Mesodermal cell (in vitro differentiated cells): ENCODE measurements around the gene ZNF618.

Experiments used
- H3K27ac ChIP-seq: 2 replicates; pipeline ENCODE4 v1.7.0; 2013; ENCODE audit warnings: mild to moderate bottlenecking, low read depth, low read length, moderate library complexity; ENCODE audit not compliant: severe bottlenecking
- H3K36me3 ChIP-seq: 2 replicates; pipeline ENCODE4 v1.7.1; 2013; ENCODE audit warnings: mild to moderate bottlenecking, low read length, moderate library complexity; ENCODE audit not compliant: control insufficient read depth, insufficient read depth
- H3K4me1 ChIP-seq: one replicate; pipeline ENCODE4 v1.7.1; 2013; ENCODE audit warnings: mild to moderate bottlenecking, low read length; ENCODE audit not compliant: insufficient read depth, control insufficient read depth, poor library complexity, severe bottlenecking
- H3K4me3 ChIP-seq: 2 replicates; pipeline ENCODE4 v1.7.0; 2013; ENCODE audit warnings: low read length, control low read depth, mild to moderate bottlenecking; ENCODE audit not compliant: insufficient read depth, poor library complexity, severe bottlenecking; ENCODE audit errors: extremely low read depth
- H3K9me3 ChIP-seq: 2 replicates; pipeline ENCODE4 v1.7.1; 2013; ENCODE audit warnings: mild to moderate bottlenecking, low read length, moderate library complexity; ENCODE audit not compliant: control insufficient read depth
- WGBS, 2 experiments: methylation state at CpG; one replicate each; pipeline ENCODE4 v1.1.5; 2013; ENCODE audit warnings: missing lambda C conversion rate in 2 of 2; ENCODE audit not compliant: insufficient coverage in 2 of 2; 5-methylcytosine and 5-hydroxymethylcytosine counted together

ZNF618 gene

DNA sequence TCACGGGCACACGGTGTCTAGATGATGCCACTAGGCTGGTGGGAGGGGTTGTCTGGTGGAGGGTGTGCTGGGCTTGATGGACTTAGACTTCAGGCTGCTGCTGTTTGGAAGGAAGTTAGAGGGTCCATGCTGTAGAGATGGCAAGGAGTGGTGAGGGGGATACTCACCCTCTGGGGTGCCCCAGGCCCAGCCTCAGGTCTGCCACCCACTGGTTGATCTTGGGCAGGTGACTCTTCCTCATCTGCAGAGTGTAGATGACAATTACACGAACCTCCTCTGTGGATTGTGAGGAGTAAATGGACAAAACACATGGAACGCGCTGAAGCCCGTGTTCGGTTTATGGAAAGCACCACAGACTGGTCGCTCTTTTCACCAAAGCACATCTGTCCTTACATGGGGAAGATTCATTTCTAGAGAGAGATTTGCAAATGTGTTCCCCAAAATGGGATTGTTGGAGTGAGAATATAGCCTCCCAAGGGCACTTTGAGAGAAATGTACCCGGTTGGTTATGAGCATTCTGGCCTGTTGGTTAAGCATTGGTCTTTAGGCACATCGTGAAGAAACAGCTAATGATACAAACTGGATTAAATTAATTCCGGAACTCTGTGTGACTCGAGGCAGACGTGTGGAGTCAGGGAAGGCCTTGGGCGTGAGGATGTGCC, 58.2 kb downstream of the ZNF618 start:
- H3K27ac ChIP-seq, result no peak overlapping the region
- H3K36me3 ChIP-seq, result no peaks in the 10 kb centered on the region
- WGBS, 2 experiments, result 90 to 93% methylated on average over 13 to 14 of the region's 14 CpGs
- no peaks in the 10 kb centered on the region for H3K9me3 ChIP-seq
- H3K4me3 ChIP-seq, result no peak overlapping the region
- no peaks in the 10 kb centered on the region for H3K4me1 ChIP-seq

DNA sequence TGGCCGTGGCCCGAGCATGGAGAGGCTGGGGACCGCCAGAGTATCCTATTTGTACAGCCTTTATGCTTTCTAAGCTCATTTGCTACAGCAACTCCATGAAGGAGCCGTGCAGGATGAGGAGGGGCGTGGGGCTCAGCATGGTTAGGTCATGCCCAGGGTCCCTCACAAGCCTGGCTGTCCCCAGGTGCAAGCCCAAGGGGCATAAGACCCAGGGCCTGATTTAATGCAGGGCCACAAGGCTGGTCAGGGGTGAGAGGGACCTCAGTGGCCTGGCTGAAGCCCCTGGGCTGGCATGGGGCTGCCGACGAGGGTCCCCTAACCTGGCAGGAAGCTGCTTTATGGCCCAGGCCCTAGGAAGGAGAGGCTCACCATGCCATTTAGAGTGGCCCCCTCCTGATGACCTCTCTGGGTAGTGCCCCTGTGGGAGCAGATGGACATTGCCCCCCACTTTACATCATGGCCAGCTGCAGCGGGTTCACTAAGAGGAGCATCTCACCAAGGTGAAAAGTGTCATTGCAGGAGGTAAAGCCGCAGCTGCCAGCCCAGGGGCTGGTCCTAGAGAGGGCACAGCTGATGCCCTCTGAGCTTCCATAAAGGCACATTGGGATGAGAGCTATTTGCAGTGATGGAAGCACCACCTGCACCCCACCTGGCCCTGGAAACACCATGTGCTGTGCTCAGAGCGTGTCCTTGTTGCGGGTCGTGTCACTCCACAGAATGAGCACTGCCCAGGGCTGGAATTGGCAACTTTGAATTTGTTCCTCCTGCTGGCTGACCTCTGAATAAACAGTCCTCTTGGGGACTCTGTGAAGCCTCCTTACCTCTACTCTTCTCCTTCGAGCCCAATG, 58.9 kb downstream of the ZNF618 start:
- Histone ChIP-seq H3K27ac (no peak overlapping the region), H3K9me3 (no peaks in the 10 kb centered on the region), H3K4me3 (no peak overlapping the region), H3K4me1 (no peaks in the 10 kb centered on the region), H3K36me3 (no peaks in the 10 kb centered on the region)
- WGBS, 2 experiments, result 96 to 100% methylated on average over 12 to 13 of the region's 13 CpGs

DNA sequence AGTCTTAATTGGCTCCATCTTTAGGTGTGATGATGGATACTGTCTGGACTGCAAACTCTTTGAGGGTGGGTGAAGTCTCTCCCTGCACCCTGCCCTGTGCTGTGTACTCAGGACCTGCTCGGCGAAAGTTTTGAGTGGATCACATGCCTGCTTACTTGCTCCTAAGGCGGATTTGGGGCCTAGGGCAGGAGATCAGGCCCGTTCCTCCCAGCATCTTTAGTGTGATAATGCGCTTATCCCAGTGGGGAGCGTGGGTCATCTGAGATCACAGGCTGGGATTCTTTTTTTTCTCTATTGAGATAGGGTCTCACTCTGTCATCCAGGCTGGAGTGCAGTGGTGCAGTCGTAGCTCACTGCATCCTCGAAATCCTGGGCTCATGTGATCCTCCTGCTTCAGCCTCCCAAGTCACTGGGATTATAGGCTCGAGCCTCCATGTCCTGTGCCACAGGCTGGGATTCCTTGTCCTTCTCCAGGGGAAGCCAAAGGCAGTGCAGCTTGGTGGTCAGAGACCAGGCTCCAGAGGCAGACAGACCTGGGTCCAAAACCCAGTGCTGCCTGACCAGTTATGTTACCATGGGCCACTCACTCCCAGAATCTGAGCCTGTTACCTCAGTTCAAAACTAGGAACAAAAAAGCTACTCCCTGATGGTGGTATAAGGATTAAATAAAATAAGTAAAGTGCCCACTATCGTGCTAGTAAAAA, 59.7 kb downstream of the ZNF618 start:
- 90 to 91% methylated on average over 9 to 10 of the region's 10 CpGs for WGBS, 2 experiments
- Histone ChIP-seq H3K27ac (no peak overlapping the region), H3K4me3 (no peak overlapping the region), H3K36me3 (no peaks in the 10 kb centered on the region), H3K9me3 (no peaks in the 10 kb centered on the region), H3K4me1 (no peaks in the 10 kb centered on the region)

DNA sequence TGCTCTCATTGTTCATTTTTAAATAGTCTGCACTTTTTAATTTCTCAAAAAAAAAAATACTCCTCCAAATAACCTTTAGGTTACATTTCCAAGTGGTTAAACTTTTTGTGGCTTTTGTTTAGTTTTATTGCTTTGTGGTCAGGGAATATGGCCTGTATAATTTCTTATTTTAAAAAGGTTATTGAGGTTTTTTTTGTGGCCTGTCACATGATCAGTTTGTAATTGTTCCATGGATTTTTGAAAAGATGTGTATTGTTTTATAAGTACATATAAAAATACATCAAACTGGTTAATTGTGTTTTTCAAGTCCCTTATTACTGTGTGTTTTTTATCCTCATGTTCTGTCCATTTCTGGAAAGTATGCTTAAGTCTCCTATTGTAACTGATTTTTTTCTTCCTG, 64.0 kb downstream of the ZNF618 start:
- H3K27ac ChIP-seq, result no peak overlapping the region
- H3K9me3 ChIP-seq, result no peaks in the 10 kb centered on the region
- H3K36me3 ChIP-seq, result peaks cover 17% of the 10 kb centered on the region
- no peak overlapping the region for H3K4me3 ChIP-seq
- H3K4me1 ChIP-seq, result no peaks in the 10 kb centered on the region

DNA sequence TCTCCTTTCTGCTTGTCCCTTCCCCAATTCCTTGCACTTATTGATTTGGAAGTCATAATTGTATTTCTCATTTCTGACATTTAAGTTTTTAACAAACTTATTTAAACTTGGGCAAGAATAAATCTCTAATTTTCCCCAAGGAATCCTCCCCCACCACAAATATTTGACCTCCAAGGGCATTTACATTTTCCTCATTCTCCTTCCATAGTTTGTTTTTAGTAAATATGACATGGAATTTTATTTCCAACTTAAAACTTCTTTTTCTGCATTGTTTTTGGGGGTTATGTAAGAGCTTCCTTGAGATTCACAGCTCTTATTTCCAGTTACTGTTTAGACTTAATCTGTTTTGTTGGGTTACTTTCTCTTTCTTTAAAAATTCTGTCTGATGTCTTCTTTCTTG, 64.9 kb downstream of the ZNF618 start:
- H3K4me1 ChIP-seq, result no peaks in the 10 kb centered on the region
- H3K9me3 ChIP-seq, result no peaks in the 10 kb centered on the region
- H3K27ac ChIP-seq, result no peak overlapping the region
- peaks cover 17% of the 10 kb centered on the region for H3K36me3 ChIP-seq
- no peak overlapping the region for H3K4me3 ChIP-seq

DNA sequence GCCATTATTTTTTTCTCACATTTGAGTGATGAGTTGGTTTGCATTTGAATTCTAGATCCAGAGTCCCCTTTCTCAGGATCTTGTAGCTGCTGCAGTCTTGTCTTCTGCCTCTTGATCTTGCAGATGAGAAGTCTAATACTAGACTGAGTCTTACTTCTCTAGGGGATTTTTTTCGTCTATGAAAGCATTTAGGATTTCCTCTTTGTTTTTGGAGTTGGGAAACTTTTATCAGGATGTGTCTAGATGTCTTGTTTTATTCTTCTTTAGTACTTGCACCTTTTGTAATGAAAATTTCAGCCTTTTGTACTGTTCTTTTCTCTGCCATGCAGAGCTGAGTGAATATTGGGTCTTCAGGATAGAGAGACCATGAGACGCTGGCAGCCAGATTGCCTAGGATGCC, 65.4 kb downstream of the ZNF618 start:
- 100% methylated on average over 1 of the region's 2 CpGs for WGBS, 2 experiments
- H3K4me1 ChIP-seq, result no peaks in the 10 kb centered on the region
- H3K36me3 ChIP-seq, result peaks cover 20% of the 10 kb centered on the region
- no peak overlapping the region for H3K4me3 ChIP-seq
- no peak overlapping the region for H3K27ac ChIP-seq
- H3K9me3 ChIP-seq, result no peaks in the 10 kb centered on the region

DNA sequence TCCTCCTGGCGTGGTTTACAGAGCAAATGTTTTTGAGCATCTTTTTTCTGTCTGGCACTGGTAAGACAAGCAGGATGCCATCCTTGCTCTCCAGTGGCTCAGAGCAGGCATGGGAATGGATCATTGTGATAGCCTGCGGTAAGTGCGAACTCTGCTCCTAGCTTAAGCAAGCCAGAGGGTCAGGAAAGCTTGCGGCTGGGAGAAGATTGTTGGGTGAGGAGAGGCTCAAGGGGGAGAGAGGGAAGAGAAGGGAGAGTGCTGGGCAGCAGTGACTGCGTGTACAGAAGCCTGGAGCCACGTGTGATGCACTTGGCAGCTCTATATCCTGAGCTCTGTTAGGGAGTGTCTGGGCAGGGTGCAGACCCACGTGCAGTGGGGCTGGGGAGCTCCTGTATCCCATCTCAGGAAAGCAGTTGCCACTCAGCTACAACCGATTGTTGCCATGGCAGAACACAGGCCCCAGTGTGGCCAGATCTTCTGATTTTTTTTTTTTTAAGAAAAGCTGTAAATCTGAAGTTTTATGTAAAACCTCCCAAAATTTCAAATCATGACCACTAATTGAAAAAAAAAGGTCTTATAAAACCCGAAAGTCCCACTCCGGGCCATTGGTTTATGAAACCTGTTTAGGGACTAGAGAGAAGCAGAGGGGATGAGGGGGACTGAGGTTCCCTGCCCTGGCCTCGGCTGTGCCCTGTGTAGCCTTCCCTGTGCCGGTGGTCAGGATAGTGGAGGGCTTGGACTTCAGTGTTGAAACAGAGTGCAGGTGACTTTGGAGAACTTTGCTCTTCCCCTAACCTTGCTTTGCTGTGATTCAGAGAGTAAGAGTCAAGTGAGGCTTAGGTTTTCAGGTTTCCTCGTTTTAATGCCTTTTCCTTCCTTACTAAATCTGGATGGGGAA, 67.3 kb downstream of the ZNF618 start:
- H3K4me3 ChIP-seq, result no peak overlapping the region
- H3K27ac ChIP-seq, result no peak overlapping the region
- WGBS, 2 experiments, result 88 to 95% methylated on average over 9 of the region's 13 CpGs

DNA sequence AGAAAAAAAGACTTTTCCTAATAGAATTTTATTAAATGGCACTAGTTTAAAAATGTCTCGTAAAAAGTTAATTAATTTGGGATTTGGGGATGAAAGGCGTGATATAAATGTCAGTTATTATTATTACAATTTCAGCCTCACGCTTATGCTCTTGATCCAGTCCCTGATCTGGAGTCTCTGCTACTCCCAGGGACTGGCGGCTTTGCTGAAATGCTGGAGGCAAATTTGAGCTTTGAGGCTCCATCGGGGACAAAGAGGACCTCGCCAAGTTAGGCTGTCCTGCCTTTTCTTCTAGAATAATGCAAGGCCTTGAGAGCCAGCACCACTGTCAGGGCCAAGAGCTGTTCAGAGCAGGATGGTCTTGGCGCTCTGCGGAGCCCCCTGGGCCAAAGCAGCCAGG, 69.7 kb downstream of the ZNF618 start:
- WGBS, 2 experiments, result 92 to 97% methylated on average over 6 of the region's 8 CpGs
- H3K36me3 ChIP-seq, result peaks cover 31% of the 10 kb centered on the region
- H3K4me3 ChIP-seq, result no peak overlapping the region
- no peak overlapping the region for H3K27ac ChIP-seq
- no peaks in the 10 kb centered on the region for H3K9me3 ChIP-seq
- no peaks in the 10 kb centered on the region for H3K4me1 ChIP-seq

More for the DNA sequence above, 67.3 kb downstream of the ZNF618 start:
- peaks cover 31% of the 10 kb centered on the region for H3K36me3 ChIP-seq
- no peaks in the 10 kb centered on the region for H3K9me3 ChIP-seq
- H3K4me1 ChIP-seq, result no peaks in the 10 kb centered on the region

DNA sequence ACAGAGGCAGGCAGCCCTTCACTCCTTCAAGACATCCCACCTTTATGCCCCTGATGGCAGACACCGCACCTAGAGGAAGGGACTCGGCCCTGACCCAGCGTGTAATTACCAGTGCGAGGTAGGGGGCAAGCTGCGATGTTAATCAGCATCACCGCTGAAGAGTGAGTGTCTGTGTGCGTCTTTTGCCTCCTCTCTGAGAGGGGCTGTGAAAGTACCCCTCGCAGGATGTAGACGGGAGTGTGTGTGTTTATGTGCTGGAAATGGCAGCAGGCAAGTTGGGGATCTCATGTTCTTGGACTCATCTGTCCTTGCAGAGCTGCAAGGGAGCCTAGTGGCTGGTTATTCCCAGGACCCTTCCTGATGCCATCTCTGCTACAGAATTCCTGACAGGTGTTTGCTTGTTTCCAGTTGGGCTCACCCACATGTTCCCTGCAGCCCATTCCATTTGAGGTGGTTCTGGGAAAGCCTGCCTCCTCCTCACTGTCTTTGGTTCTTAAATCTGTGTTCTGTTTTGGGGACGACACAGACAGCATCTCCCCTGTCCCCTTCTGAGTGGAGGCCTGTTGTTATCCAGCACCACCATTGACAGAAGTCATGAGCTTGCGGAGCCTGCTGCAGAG, 70.5 kb downstream of the ZNF618 start:
- H3K36me3 ChIP-seq, result peaks cover 31% of the 10 kb centered on the region
- H3K4me1 ChIP-seq, result no peaks in the 10 kb centered on the region
- WGBS, 2 experiments, result 97 to 100% methylated on average over 5 to 10 of the region's 11 CpGs
- H3K9me3 ChIP-seq, result no peaks in the 10 kb centered on the region
- H3K4me3 ChIP-seq, result no peak overlapping the region
- H3K27ac ChIP-seq, result no peak overlapping the region

DNA sequence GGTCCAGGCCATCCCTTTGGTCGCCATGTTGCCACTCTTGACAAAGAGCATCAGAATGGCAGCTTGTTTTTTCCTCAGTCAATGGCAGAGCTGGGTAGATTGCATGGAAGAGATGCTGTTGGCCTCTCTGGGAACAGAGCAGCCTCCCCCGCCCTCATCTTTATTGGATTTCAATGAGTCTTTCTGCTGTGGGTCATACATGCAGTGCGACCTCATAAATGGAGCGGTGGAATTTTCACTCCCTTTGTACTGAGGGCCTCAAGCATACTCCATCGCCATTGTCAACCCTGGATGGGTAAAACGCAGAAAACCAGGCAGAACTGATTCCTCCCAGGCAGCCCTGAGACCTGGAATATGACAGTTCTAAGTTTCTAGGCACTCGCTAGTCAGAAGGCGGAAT, 71.8 kb downstream of the ZNF618 start:
- H3K27ac ChIP-seq, result no peak overlapping the region
- peaks cover 18% of the 10 kb centered on the region for H3K36me3 ChIP-seq

More for the DNA sequence above, 71.8 kb downstream of the ZNF618 start:
- H3K9me3 ChIP-seq, result no peaks in the 10 kb centered on the region
- no peak overlapping the region for H3K4me3 ChIP-seq
- WGBS, 2 experiments, result 78 to 86% methylated on average over 8 of the region's 8 CpGs
- no peaks in the 10 kb centered on the region for H3K4me1 ChIP-seq
